ENCODE results near the gene GALNT11. TPM values are rescaled to one million over a fixed set of nuclear protein-coding genes. Genes with fewer than 3 reads are reported as not detected.

GALNT11 gene
- total and polyA plus RNA-seq, 2 experiments from 2014 or later, result 42.0 to 49.1 TPM

- Histone ChIP-seq H3K27ac (no peak overlapping the region), H3K9ac (no peak overlapping the region), H3K9me2 (ENCODE audit: insufficient read depth) (no peaks in the 10 kb centered on the region), H3K36me3 (ENCODE audit: low read depth) (peaks cover 11% of the 10 kb centered on the region; the same call in 1 of the 2 replicates), H3K4me2 (ENCODE audit: unreplicated experiment) (no peak overlapping the region), H4K20me1 (ENCODE audit: insufficient read depth) (no peaks in the 10 kb centered on the region), H3K9me3 (ENCODE audit: low read depth) (no peaks in the 10 kb centered on the region), H2AFZ (no peak overlapping the region), H3K4me1 (ENCODE audit: insufficient read depth) (no peaks in the 10 kb centered on the region), H3K4me3 (no peak overlapping the region), H3F3A (ENCODE audit: insufficient read depth) (peaks cover 14% of the 10 kb centered on the region), H3K27me3 (replicated peaks; ENCODE audit: insufficient read depth) (no peaks in the 10 kb centered on the region), H3K79me2 (ENCODE audit: insufficient read depth) (0 out of 2 replicates have a peak, but pooled peaks cover 7% of the 10 kb centered on the region)
- no peak for DNase-seq
- in situ Hi-C loops (cut with MboI), result no loop called here
- TF ChIP-seq EZH2 (IDR thresholded peaks at IDR 0.05; ENCODE audit: insufficient read depth, poor library complexity, severe bottlenecking), result no peak
- TF ChIP-seq EZH2phosphoT487 (IDR thresholded peaks at IDR 0.05; ENCODE audit: insufficient read depth, low read depth), result no peak
- 96 to 98% methylated on average over 37 of the region's 37 CpGs for WGBS, 2 experiments (ENCODE audit: low coverage in 1 of 2, low lambda C conversion rate in 2 of 2, missing lambda C conversion rate in 2 of 2)
Measured at GRCh38 chr7:152130658-152131590, 105.5 kb downstream of the GALNT11 start.

- H3K4me3 ChIP-seq, result no peak overlapping the region
- H3K79me2 ChIP-seq (ENCODE audit: insufficient read depth), result no peaks in the 10 kb centered on the region
- TF ChIP-seq EZH2 (IDR thresholded peaks at IDR 0.05; ENCODE audit: insufficient read depth, poor library complexity, severe bottlenecking), result no peak
- no peak for TF ChIP-seq EZH2phosphoT487 (IDR thresholded peaks at IDR 0.05; ENCODE audit: insufficient read depth, low read depth)
- WGBS, 2 experiments (ENCODE audit: low coverage in 1 of 2, low lambda C conversion rate in 2 of 2, missing lambda C conversion rate in 2 of 2), result 95% methylated on average over 12 of the region's 12 CpGs
- no peaks in the 10 kb centered on the region for H3K9me3 ChIP-seq (ENCODE audit: low read depth)
- H4K20me1 ChIP-seq (ENCODE audit: insufficient read depth), result no peaks in the 10 kb centered on the region
- no peak overlapping the region for H3K9ac ChIP-seq
- no peak for DNase-seq
- H3K4me1 ChIP-seq (ENCODE audit: insufficient read depth), result no peaks in the 10 kb centered on the region
- no peaks in the 10 kb centered on the region for H3K9me2 ChIP-seq (ENCODE audit: insufficient read depth)
- no peak overlapping the region for H3K4me2 ChIP-seq (ENCODE audit: unreplicated experiment)
- H3K27ac ChIP-seq, result no peak overlapping the region
- H3K27me3 ChIP-seq (replicated peaks; ENCODE audit: insufficient read depth), result no peaks in the 10 kb centered on the region
- peaks cover 11% of the 10 kb centered on the region; the same call in 1 of the 2 replicates for H3K36me3 ChIP-seq (ENCODE audit: low read depth)
- peaks cover 14% of the 10 kb centered on the region for H3F3A ChIP-seq (ENCODE audit: insufficient read depth)
- no peak overlapping the region for H2AFZ ChIP-seq
- in situ Hi-C loops (cut with MboI), result no loop called here
Measured at GRCh38 chr7:152131981-152132494, 106.6 kb downstream of the GALNT11 start.

DNA sequence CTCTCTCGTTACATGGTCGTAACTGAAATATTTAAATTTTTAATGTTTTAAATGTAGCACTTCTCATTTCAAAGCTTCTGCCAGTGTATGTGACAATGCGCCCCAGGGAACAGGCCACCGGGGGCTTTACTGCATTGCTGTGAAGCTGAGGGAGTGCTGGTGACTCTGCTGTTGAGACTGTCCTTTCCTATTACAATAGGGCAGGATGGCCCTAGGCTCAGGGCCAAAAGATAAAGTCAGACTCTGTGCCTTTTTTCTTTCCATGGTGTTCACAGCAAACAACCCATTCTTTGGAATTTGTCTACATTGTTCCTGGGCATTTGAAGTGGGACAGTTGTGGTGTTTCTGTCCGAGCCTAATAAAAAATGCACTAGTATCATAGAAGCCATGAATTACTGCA, 107.3 kb downstream of the GALNT11 start:
- no peaks in the 10 kb centered on the region for H3K9me3 ChIP-seq (ENCODE audit: low read depth)
- no peaks in the 10 kb centered on the region for H3K4me1 ChIP-seq (ENCODE audit: insufficient read depth)
- H3F3A ChIP-seq (ENCODE audit: insufficient read depth), result peaks cover 14% of the 10 kb centered on the region
- in situ Hi-C loops (cut with MboI), result no loop called here
- no peak overlapping the region for H3K9ac ChIP-seq
- no peak for DNase-seq
- H3K4me2 ChIP-seq (ENCODE audit: unreplicated experiment), result no peak overlapping the region
- no peaks in the 10 kb centered on the region for H4K20me1 ChIP-seq (ENCODE audit: insufficient read depth)
- H3K79me2 ChIP-seq (ENCODE audit: insufficient read depth), result no peaks in the 10 kb centered on the region
- 80 to 85% methylated on average over 5 of the region's 5 CpGs for WGBS, 2 experiments (ENCODE audit: low coverage in 1 of 2, low lambda C conversion rate in 2 of 2, missing lambda C conversion rate in 2 of 2)
- H2AFZ ChIP-seq, result no peak overlapping the region
- H3K36me3 ChIP-seq (ENCODE audit: low read depth), result peaks cover 11% of the 10 kb centered on the region; the same call in 1 of the 2 replicates
- no peaks in the 10 kb centered on the region for H3K9me2 ChIP-seq (ENCODE audit: insufficient read depth)
- no peak overlapping the region for H3K4me3 ChIP-seq
- H3K27ac ChIP-seq, result no peak overlapping the region
- H3K27me3 ChIP-seq (replicated peaks; ENCODE audit: insufficient read depth), result no peaks in the 10 kb centered on the region
- TF ChIP-seq EZH2 (IDR thresholded peaks at IDR 0.05; ENCODE audit: insufficient read depth, poor library complexity, severe bottlenecking) (no peak), EZH2phosphoT487 (IDR thresholded peaks at IDR 0.05; ENCODE audit: insufficient read depth, low read depth) (no peak)

GRCh38 chr7:152133804-152134203, 108.3 kb downstream of the GALNT11 start:
- Histone ChIP-seq H3K36me3 (ENCODE audit: low read depth) (peaks cover 16% of the 10 kb centered on the region; the same call in 1 of the 2 replicates), H3F3A (ENCODE audit: insufficient read depth) (peaks cover 14% of the 10 kb centered on the region), H3K4me2 (ENCODE audit: unreplicated experiment) (no peak overlapping the region), H3K9me2 (ENCODE audit: insufficient read depth) (no peaks in the 10 kb centered on the region), H3K9me3 (ENCODE audit: low read depth) (no peaks in the 10 kb centered on the region), H3K27ac (no peak overlapping the region), H3K79me2 (ENCODE audit: insufficient read depth) (no peaks in the 10 kb centered on the region), H4K20me1 (ENCODE audit: insufficient read depth) (no peaks in the 10 kb centered on the region), H2AFZ (no peak overlapping the region), H3K4me3 (no peak overlapping the region), H3K27me3 (replicated peaks; ENCODE audit: insufficient read depth) (no peaks in the 10 kb centered on the region), H3K4me1 (ENCODE audit: insufficient read depth) (no peaks in the 10 kb centered on the region), H3K9ac (no peak overlapping the region)
- no peak for DNase-seq
- no peak for TF ChIP-seq EZH2phosphoT487 (IDR thresholded peaks at IDR 0.05; ENCODE audit: insufficient read depth, low read depth)
- TF ChIP-seq EZH2 (IDR thresholded peaks at IDR 0.05; ENCODE audit: insufficient read depth, poor library complexity, severe bottlenecking), result no peak
- 97 to 98% methylated on average over 13 of the region's 13 CpGs for WGBS, 2 experiments (ENCODE audit: low coverage in 1 of 2, low lambda C conversion rate in 2 of 2, missing lambda C conversion rate in 2 of 2)
- in situ Hi-C loops (cut with MboI), result no loop called here
